ENCODE data around the gene RIN3. TPM values are rescaled to one million over a fixed set of nuclear protein-coding genes. Genes with fewer than 3 reads are reported as not detected.

The RIN3 gene
- total RNA-seq, 1 experiment from 2014 or later = 10.9 TPM

DNA sequence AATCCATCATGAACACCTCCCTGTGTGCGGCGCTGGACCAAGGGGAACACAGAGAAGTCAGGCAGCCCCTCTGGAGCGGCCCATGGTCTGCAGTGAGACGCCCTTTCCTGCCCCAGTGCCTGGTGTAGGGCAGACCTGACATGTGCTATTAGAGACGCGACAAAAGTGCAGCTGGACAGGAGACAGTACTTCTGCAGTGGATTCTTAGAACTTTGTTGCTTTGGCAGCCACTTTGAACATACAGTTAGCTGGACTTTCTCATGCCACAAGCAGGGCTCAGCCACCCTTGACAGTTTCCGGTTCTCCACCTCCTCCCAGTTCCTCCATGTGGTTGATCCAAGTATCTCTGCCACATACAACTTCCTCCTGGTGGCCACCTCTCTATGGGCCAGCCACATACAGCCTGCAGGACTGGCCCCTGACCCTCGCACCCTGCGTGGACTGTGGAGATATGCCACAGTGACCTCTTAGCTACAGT is 188.9 kb downstream of the RIN3 start:
- intact Hi-C loops (cut with micrococcal nuclease; ENCODE audit: unreplicated experiment) (no loop called here), in situ Hi-C loops (cut with HindIII; ENCODE audit: low pct_unique_long_range_greater_than_20kb, low sequenced_read_pairs) (no loop called here)
- H3K27me3 ChIP-seq (ENCODE audit: control insufficient read depth, insufficient read depth, low read length) = no peaks in the 10 kb centered on the region
- CTCF ChIA-PET = interaction anchor here (0.5 kb wide), 1 partner anchor 41 kb away, joined by 4 read pairs; no protein-coding TSS in a partner anchor
- H3K4me1 ChIP-seq (ENCODE audit: control insufficient read depth, insufficient read depth, low read length) = no peaks in the 10 kb centered on the region
- H3K9me3 ChIP-seq (ENCODE audit: control insufficient read depth, insufficient read depth, low read depth, low read length) = no peaks in the 10 kb centered on the region
- no peaks in the 10 kb centered on the region for H3K36me3 ChIP-seq (ENCODE audit: control insufficient read depth, insufficient read depth, low read length)
- POLR2A ChIA-PET = no interaction called here
- DNase-seq (ENCODE audit: low read depth, low spot score) = no peak
- H3K27ac ChIP-seq (ENCODE audit: low read length) = no peak overlapping the region
- no peak for ATAC-seq
- H3K4me3 ChIP-seq (ENCODE audit: low read depth in 2 of 2, low read length in 2 of 2) = no peak overlapping the region
- TF ChIP-seq SIN3A (IDR thresholded peaks at IDR 0.05; ENCODE audit: borderline replicate concordance, insufficient read depth, low read depth, low read length) = no peak
- TF ChIP-seq, protein P1, sequence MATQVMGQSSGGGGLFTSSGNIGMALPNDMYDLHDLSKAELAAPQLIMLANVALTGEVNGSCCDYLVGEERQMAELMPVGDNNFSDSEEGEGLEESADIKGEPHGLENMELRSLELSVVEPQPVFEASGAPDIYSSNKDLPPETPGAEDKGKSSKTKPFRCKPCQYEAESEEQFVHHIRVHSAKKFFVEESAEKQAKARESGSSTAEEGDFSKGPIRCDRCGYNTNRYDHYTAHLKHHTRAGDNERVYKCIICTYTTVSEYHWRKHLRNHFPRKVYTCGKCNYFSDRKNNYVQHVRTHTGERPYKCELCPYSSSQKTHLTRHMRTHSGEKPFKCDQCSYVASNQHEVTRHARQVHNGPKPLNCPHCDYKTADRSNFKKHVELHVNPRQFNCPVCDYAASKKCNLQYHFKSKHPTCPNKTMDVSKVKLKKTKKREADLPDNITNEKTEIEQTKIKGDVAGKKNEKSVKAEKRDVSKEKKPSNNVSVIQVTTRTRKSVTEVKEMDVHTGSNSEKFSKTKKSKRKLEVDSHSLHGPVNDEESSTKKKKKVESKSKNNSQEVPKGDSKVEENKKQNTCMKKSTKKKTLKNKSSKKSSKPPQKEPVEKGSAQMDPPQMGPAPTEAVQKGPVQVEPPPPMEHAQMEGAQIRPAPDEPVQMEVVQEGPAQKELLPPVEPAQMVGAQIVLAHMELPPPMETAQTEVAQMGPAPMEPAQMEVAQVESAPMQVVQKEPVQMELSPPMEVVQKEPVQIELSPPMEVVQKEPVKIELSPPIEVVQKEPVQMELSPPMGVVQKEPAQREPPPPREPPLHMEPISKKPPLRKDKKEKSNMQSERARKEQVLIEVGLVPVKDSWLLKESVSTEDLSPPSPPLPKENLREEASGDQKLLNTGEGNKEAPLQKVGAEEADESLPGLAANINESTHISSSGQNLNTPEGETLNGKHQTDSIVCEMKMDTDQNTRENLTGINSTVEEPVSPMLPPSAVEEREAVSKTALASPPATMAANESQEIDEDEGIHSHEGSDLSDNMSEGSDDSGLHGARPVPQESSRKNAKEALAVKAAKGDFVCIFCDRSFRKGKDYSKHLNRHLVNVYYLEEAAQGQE (IDR thresholded peaks at IDR 0.05; ENCODE audit: insufficient read depth in 1 of 2, low read depth in 2 of 2, low read length in 1 of 2) = no peak
- TF ChIP-seq TCF7L2 (IDR thresholded peaks at IDR 0.05; ENCODE audit: low read depth, low read length) = no peak
- TF ChIP-seq POLR2AphosphoS5 (IDR thresholded peaks at IDR 0.05; ENCODE audit: low read depth, low read length) = no peak
- TF ChIP-seq, protein P2, sequence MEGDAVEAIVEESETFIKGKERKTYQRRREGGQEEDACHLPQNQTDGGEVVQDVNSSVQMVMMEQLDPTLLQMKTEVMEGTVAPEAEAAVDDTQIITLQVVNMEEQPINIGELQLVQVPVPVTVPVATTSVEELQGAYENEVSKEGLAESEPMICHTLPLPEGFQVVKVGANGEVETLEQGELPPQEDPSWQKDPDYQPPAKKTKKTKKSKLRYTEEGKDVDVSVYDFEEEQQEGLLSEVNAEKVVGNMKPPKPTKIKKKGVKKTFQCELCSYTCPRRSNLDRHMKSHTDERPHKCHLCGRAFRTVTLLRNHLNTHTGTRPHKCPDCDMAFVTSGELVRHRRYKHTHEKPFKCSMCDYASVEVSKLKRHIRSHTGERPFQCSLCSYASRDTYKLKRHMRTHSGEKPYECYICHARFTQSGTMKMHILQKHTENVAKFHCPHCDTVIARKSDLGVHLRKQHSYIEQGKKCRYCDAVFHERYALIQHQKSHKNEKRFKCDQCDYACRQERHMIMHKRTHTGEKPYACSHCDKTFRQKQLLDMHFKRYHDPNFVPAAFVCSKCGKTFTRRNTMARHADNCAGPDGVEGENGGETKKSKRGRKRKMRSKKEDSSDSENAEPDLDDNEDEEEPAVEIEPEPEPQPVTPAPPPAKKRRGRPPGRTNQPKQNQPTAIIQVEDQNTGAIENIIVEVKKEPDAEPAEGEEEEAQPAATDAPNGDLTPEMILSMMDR (IDR thresholded peaks at IDR 0.05) = no peak
- BruUV-seq (replicated peaks) = no TSS peak

DNA sequence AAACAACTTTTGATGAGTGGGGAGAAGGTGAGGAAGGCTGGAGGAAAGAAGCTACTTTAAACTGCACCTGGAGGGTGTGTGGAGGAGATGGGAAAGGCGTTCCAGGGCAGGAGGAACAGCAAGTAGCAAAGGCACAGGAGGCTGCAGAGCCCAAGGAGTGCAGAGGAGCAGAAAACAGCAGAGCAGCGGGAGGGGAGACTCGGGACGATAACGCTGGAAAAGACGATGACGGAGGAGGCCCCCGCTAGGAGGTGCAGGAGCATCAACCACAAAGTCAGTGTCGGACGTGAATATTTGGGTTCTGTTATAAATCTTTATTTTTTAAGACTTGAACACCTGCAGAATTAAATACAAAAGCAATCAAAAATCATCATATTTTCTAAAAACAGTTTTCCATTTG is 189.9 kb downstream of the RIN3 start:
- Histone ChIP-seq H3K27me3 (ENCODE audit: control insufficient read depth, insufficient read depth, low read length) (no peaks in the 10 kb centered on the region), H3K4me3 (ENCODE audit: low read depth in 2 of 2, low read length in 2 of 2) (no peak overlapping the region), H3K9me3 (ENCODE audit: control insufficient read depth, insufficient read depth, low read depth, low read length) (no peaks in the 10 kb centered on the region), H3K4me1 (ENCODE audit: control insufficient read depth, insufficient read depth, low read length) (no peaks in the 10 kb centered on the region), H3K36me3 (ENCODE audit: control insufficient read depth, insufficient read depth, low read length) (no peaks in the 10 kb centered on the region), H3K27ac (ENCODE audit: low read length) (no peak overlapping the region)
- TF ChIP-seq TCF7L2 (IDR thresholded peaks at IDR 0.05; ENCODE audit: low read depth, low read length) (no peak), POLR2AphosphoS5 (IDR thresholded peaks at IDR 0.05; ENCODE audit: low read depth, low read length) (no peak), SIN3A (IDR thresholded peaks at IDR 0.05; ENCODE audit: borderline replicate concordance, insufficient read depth, low read depth, low read length) (no peak)
- TF ChIP-seq, protein P1 (IDR thresholded peaks at IDR 0.05; ENCODE audit: insufficient read depth in 1 of 2, low read depth in 2 of 2, low read length in 1 of 2) = no peak
- TF ChIP-seq, protein P2 (IDR thresholded peaks at IDR 0.05) = no peak
- POLR2A ChIA-PET = no interaction called here
- ATAC-seq (no peak), DNase-seq (ENCODE audit: low read depth, low spot score) (no peak)
- in situ Hi-C loops (cut with HindIII; ENCODE audit: low pct_unique_long_range_greater_than_20kb, low sequenced_read_pairs) (no loop called here), intact Hi-C loops (cut with micrococcal nuclease; ENCODE audit: unreplicated experiment) (no loop called here)
- no TSS peak for BruUV-seq (replicated peaks)
- CTCF ChIA-PET = no interaction called here

Data from Panc1 (cell line).